ENCODE data around the gene NEUROD2.

The NEUROD2 gene

DNA sequence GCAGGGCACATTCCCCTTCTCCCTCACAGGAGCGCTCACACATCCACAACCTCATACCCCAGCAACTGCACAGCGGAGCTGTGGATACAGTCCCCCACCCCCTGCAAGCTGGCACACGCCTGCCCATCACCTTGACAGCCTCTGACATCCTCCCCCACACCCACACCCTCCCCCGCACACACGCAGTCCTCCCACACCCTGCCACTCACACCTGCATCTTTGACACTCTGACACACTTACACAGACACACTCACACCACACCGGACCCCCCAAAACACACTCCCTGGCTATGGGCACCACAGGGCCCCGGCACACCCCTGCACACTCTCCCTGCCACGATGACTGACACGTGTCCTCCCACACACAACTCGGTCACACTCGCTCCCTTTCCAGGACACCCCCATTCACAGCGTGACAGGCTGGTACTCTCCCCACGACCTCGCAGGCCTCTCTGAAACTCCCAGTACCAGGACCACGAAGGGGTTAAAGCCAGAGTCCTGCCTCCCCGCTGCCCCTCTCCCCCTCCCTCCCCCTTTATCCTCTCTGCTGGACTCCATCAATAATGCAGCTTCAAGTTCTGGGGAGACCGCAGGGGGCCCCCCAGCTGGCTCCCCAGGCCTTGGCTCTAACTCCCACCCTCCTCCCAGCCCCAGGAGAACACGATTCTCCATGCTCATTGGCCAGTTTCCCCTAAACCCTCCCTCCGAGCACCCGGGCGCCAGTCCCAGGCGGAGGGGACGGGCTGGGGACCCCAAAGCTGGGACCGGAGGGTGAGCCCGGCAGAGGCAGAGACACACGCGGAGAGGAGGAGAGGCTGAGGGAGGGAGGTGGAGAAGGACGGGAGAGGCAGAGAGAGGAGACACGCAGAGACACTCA lies 18.7 kb upstream of the NEUROD2 start, which contains the start of gene PPP1R1B:
TSS of gene PPP1R1B (plus strand) at position 782 of the 876 bp plus-strand sequence. CDS start 441 bp downstream, outside the sequence.
- TF ChIP-seq, protein P1, sequence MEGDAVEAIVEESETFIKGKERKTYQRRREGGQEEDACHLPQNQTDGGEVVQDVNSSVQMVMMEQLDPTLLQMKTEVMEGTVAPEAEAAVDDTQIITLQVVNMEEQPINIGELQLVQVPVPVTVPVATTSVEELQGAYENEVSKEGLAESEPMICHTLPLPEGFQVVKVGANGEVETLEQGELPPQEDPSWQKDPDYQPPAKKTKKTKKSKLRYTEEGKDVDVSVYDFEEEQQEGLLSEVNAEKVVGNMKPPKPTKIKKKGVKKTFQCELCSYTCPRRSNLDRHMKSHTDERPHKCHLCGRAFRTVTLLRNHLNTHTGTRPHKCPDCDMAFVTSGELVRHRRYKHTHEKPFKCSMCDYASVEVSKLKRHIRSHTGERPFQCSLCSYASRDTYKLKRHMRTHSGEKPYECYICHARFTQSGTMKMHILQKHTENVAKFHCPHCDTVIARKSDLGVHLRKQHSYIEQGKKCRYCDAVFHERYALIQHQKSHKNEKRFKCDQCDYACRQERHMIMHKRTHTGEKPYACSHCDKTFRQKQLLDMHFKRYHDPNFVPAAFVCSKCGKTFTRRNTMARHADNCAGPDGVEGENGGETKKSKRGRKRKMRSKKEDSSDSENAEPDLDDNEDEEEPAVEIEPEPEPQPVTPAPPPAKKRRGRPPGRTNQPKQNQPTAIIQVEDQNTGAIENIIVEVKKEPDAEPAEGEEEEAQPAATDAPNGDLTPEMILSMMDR (IDR thresholded peaks at IDR 0.05; ENCODE audit: low read depth, low read length, missing control alignments): no peak
- in situ Hi-C loops (cut with HindIII; ENCODE audit: low sequenced_read_pairs): no loop called here
- H3K4me3 ChIP-seq (ENCODE audit: low read depth, low read length): peak within 1 kb of the TSS; percentile 36
- DNase-seq (ENCODE audit: low read depth): no peak

DNA sequence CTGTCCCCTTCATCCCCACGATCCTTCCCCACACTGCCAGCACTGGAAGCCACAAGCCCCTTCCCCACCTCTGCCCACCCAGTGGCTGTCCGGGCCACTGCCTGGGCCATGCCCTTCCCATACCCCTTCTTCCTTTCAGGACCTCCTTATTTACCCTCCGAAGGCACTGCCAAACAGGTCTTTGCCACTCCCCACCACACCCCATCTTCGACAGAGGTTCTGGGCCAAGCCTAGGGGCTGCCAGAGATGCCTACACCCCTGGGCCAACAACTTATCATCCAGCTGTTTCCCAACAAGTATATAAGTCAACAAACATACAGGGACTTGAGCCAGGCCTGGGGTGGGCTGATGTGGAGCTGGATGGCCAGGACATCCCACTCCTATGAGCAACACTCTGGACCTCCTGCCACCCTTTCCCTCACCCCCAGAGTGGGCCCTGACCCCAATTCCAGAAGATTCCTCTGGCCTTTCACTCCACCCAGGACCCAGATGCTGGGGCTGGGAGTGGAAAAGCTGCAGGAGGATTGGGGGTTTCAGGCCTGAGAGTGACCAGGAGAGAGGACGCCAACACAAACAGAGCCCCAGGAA lies 17.6 kb upstream of the NEUROD2 start:
- no peak overlapping the region for H3K4me3 ChIP-seq (ENCODE audit: low read depth, low read length)
- in situ Hi-C loops (cut with HindIII; ENCODE audit: low sequenced_read_pairs): no loop called here
- no peak for DNase-seq (ENCODE audit: low read depth)
- TF ChIP-seq, protein P1 (IDR thresholded peaks at IDR 0.05; ENCODE audit: low read depth, low read length, missing control alignments): no peak

DNA sequence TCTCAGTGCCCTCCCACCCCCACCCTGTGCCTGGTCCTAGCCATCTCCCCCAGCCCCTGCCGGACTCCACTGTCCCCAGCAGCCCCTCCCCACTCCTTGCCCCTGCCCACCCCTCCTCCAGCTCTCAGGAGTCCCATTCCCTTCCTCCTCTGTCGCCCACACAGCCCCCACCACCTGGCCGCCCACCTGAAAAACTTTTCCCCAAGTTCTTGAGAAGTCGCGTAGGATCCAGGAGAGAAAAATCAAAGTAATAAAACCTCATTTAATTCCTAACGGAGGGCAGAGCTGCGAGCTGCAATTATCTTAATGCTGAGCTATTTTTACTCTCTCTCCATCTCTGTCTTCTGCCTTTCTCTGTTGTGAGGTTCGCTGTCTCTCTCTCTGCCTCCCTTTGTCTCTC lies 16.6 kb upstream of the NEUROD2 start:
- in situ Hi-C loops (cut with HindIII; ENCODE audit: low sequenced_read_pairs): no loop called here
- no peak for DNase-seq (ENCODE audit: low read depth)
- TF ChIP-seq, protein P1 (IDR thresholded peaks at IDR 0.05; ENCODE audit: low read depth, low read length, missing control alignments): no peak
- H3K4me3 ChIP-seq (ENCODE audit: low read depth, low read length): no peak overlapping the region

DNA sequence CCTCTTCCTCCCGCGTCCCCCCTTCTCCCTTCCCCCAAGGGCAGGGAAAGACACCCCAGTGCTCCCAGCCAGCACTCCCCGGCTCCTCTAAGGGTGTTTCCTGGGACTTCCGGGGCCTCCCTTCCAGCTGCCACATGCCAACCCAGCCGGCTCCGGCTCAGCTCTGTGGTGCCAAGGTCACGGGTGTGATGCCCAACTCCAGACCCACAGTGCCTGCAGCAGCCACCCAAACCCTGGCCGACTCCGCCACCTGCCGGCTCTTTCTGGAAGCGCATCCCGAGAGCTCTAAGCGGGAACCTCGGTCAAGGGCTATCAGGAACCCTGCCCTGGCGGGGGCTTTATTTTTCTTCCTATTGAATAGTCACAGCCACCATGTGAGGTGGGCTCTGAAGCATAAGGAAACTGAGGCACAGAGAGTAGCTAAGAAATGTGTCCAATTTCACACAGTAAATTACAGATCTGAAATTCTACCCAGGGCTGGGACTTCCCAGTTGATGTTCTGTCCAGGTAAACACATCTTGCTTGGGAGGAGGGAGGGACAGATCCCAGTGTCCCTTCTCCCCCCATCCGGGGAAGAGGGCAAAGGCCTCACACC lies 15.7 kb upstream of the NEUROD2 start:
- TF ChIP-seq, protein P1 (IDR thresholded peaks at IDR 0.05; ENCODE audit: low read depth, low read length, missing control alignments): peak; percentile 97
- in situ Hi-C loops (cut with HindIII; ENCODE audit: low sequenced_read_pairs): no loop called here
- peak; percentile 12 for DNase-seq (ENCODE audit: low read depth)
- H3K4me3 ChIP-seq (ENCODE audit: low read depth, low read length): no peak overlapping the region

DNA sequence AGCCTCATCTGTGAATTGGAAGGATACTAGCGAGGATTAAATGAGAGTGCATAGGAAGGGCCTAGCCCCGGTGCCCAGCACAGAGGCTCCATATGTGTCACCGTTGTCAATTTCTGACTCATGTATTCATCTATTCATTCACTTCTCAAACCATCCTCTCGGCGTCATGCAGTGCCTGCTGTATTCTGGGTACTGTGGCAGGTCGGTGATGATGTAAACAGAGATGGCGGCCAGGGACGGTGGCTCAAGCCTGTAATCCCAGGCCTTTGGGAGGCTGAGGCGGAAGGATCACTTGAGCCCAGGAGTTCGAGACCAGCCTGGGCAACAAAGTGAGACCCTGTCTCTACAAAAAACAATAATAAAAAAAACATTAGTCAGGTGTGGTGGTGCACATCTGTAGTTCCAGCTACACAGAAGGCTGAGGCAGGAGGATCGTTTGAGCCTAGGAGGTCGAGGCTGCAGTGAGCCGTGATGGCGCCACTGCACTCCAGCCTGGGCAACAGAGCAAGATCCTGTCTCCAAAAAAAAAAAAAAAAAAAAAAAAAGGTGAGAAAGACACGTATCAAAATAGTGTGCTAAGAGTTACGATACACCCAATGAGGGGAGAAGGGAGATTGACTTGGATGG lies 14.8 kb upstream of the NEUROD2 start:
- in situ Hi-C loops (cut with HindIII; ENCODE audit: low sequenced_read_pairs): no loop called here
- TF ChIP-seq, protein P1 (IDR thresholded peaks at IDR 0.05; ENCODE audit: low read depth, low read length, missing control alignments): no peak
- no peak for DNase-seq (ENCODE audit: low read depth)
- no peak overlapping the region for H3K4me3 ChIP-seq (ENCODE audit: low read depth, low read length)

Data from astrocyte of the cerebellum (primary cell).